Measurements from ENCODE around the gene MON2. TPM values are rescaled to one million over a fixed set of nuclear protein-coding genes. Genes with fewer than 3 reads are reported as not detected.
A peak's percentile ranks its signal among the peaks of the same experiment; 100 is the strongest.

MON2 gene
- total RNA-seq (2021; fragmentation: NEBNext Ultra II Directional; extraction: Animal tissue kit (Norgen Biotek cat#: 25700)), result 10 to 100 TPM; 29.6 to 44.1 (median 38.8) TPM
- long read RNA-seq, partial matches to known transcripts, result 4 of 12 reads
- long read RNA-seq, other reads (novel, unspliced or antisense), result 6 of 12 reads

GRCh38 chr12:62466594-62467491 lies at the start of gene MON2:
TSS of gene MON2 (plus strand) at chr12:62466826. CDS start at chr12:62467208, 382 bp downstream.
- Mint-ChIP-seq H3K27me3 (ENCODE audit: insufficient read depth) (peaks cover 2% of the 10 kb centered on the region; the same call in 1 of the 2 replicates), H3K4me1 (ENCODE audit: low read depth) (peaks cover 22% of the 10 kb centered on the region), H3K36me3 (ENCODE audit: low read depth) (peaks cover 16% of the 10 kb centered on the region), H3K27ac (peak within 1 kb of the TSS; percentile 94), H3K9me3 (peaks cover 13% of the 10 kb centered on the region), H3K4me3 (peak within 1 kb of the TSS; percentile 96)
- TF ChIP-seq CTCF (IDR thresholded peaks at IDR 0.05), result no peak
- DNase-seq, result peak; percentile 68

GRCh38 chr12:62426089-62426488 lies 40.5 kb upstream of the MON2 start:
- Mint-ChIP-seq H3K36me3 (ENCODE audit: low read depth) (peaks cover 12% of the 10 kb centered on the region; the same call in 1 of the 2 replicates), H3K4me1 (ENCODE audit: low read depth) (no peaks in the 10 kb centered on the region), H3K27ac (no peak overlapping the region), H3K4me3 (no peak overlapping the region), H3K27me3 (ENCODE audit: insufficient read depth) (peaks cover 14% of the 10 kb centered on the region), H3K9me3 (peaks cover 16% of the 10 kb centered on the region)
- DNase-seq, result no peak
- no peak for TF ChIP-seq CTCF (IDR thresholded peaks at IDR 0.05)

GRCh38 chr12:62429457-62429856 lies 37.2 kb upstream of the MON2 start:
- H3K27ac Mint-ChIP-seq, result no peak overlapping the region
- H3K27me3 Mint-ChIP-seq (ENCODE audit: insufficient read depth), result peaks cover 16% of the 10 kb centered on the region
- H3K4me1 Mint-ChIP-seq (ENCODE audit: low read depth), result peaks cover 1% of the 10 kb centered on the region
- peaks cover 12% of the 10 kb centered on the region; the same call in 1 of the 2 replicates for H3K36me3 Mint-ChIP-seq (ENCODE audit: low read depth)
- no peak overlapping the region for H3K4me3 Mint-ChIP-seq
- H3K9me3 Mint-ChIP-seq, result peaks cover 11% of the 10 kb centered on the region
- DNase-seq, result no peak
- no peak for TF ChIP-seq CTCF (IDR thresholded peaks at IDR 0.05)

GRCh38 chr12:62434494-62435302 lies 31.9 kb upstream of the MON2 start:
- Mint-ChIP-seq H3K9me3 (no peaks in the 10 kb centered on the region), H3K4me3 (peak overlapping the region; percentile 89), H3K36me3 (ENCODE audit: low read depth) (no peaks in the 10 kb centered on the region), H3K27me3 (ENCODE audit: insufficient read depth) (peaks cover 18% of the 10 kb centered on the region), H3K4me1 (ENCODE audit: low read depth) (peaks cover 14% of the 10 kb centered on the region), H3K27ac (no peak overlapping the region)
- DNase-seq, result no peak
- TF ChIP-seq CTCF (IDR thresholded peaks at IDR 0.05), result no peak
